Left colon (tissue), 2 donors: ENCODE results near the gene C1orf198. TPM values are rescaled to one million over a fixed set of nuclear protein-coding genes. Genes with fewer than 3 reads are reported as not detected.
A peak's percentile ranks its signal among the peaks of the same experiment; 100 is the strongest.
"Not testable (repeated sequence)": the region's sequence is repeated elsewhere in the genome, so short reads cannot be mapped to it uniquely, and the experiment has no call there.

Source experiments
- ATAC-seq: fragments of 200-7000 bp; cut with Tn5 transposase; one replicate; pipeline ENCODE4 v1.9.1; 2020; ENCODE audit warnings: mild to moderate bottlenecking, moderate library complexity
- DNase-seq, 2 donors: peaks; one replicate each; pipeline ENCODE4 v3.0.0-alpha.2; 2020
- intact Hi-C, 2 donors: fragments of 100-400 bp; cut with DNase I in 1 of 2; cut with micrococcal nuclease in 1 of 2; formaldehyde crosslinking; loops; one replicate each; pipeline versions ENCODE4 v1.11.2 to v1.14.0; 2022; cut with DNase I, micrococcal nuclease
- total RNA-seq, 2 donors: library from RNA; stranded (reverse); fragmentation: NEBNext Ultra II Directional; extraction: Animal tissue kit (Norgen Biotek cat#: 25700); gene quantifications; one replicate each; pipeline ENCODE4 v1.2.1, GENCODE V29; 2021
- donor health status: DM: no; HTN: no; CAD: no.
- donor health status: DM: yes; HTN: yes; CAD: no.

The C1orf198 gene
- total RNA-seq, 2 donors from 2014 or later = 14.4 to 16.6 TPM

DNA sequence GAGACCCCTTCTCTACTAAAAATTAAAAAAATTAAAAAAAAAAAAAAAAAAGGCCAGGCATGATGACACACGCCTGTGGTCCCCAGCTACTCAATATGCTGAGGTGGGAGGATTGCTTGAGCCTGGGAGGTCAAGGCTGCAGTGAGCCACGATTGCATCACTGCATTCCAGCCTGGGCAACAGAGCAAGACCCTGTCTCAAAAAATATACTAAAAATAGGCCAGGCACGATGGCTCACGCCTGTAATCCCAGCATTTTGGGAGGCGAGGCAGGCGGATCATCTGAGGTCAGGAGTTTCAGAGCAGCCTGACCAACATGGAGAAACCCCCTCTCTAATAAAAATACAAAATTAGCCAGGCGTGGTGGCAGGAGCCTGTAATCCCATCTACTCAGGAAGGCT is 23.1 kb downstream of the C1orf198 start:
- DNase-seq, ATAC-seq, intact Hi-C loops: not testable (repeated sequence)

DNA sequence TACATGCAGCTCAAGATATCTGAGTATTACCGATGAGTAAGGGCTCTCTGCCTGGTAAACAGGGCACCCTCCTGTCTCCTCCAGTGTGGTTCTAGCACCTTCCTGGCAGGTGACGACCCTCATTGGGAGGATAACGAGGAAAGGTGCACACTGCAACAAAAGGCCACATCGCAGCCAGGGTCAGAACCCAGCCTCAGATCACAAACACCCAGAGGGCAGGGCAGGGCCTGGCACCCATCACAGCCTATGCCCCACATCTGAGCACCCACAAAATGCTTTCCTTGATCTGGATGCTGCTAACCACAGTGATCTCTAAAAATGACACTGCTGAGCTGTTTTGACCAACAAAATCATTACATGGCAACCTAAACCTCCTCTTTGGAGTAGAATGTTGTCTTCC is 23.8 kb downstream of the C1orf198 start:
- intact Hi-C loops = no loop called here
- no peak for ATAC-seq
- no peak for DNase-seq

DNA sequence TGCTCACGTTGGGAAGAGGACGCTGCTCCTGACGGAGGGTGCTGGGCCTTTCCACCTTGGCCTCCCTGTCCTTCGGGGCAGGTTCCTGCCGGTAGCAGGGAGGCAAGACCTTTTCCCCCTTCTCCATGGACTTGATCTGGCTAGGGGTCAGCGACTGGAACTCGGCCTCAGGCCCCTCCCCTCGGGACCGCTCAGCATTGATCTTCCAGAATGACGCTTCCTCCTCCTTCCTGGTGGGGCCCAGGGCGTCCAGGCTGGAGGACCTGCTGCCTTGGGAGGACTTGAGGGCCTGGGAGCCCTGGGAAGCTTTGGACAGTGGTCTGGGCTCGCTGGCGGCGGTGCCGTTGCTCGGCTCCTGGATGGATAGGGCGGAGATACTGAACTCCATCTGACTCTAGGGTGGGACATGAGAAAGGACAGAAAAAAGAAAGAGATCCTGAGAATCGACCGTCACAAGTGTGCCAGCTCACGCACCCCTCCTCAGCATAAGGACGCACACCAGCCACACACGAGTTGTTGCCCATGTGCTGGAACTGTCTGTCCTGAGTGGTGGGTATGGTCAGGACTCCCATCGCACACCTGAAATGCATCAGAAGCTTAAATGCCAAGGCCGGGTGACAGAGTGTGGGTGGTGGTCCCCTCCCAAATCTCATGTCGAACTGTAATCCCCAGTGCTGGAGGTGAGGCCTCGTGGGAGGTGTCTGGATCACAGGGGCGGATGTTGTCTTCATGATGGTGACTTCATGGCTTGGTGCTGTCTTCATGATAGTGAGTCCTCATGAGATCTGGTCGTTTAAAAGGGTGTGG is 24.6 kb downstream of the C1orf198 start:
- ATAC-seq = no peak
- intact Hi-C loops = no loop called here
- DNase-seq = no peak

DNA sequence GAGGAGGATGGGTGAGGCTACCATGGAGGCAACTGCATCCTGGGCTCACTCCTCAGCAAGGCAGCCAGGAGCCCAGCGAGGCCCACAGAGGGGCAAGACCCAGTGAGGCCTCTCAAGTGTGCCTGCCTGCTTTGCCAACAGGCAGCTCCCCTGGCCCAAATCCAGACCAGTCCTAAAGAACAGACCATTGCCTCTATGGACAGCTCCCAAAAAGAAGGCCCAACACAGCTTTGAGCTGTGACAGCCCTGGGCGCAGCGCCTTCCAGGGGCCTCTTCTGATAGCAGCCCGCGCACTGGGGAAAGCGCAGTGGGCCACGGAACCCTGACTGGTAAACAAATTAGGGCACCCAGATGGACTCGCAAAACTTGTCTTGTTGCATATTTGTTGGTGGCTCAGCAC is 25.5 kb downstream of the C1orf198 start:
- no peak for DNase-seq
- ATAC-seq = no peak
- intact Hi-C loops = no loop called here

DNA sequence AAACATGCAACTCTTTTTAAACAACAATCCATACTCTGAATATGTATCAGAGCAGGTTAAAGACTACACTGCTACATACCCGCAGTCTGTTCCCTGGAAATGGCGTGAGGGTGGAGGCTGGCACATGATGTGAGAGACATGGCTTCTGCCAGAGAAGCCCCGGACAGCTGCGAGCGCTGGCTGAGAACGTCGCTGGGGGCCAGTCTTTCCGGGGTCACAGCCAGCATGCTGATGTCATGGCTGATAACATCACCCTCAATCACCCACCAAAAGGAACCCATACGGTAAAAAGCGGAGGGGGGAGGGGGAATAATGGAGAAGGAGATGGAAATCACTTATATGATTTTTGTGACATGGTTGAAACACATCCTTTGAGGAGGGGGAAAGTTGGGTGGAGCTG is 29.1 kb downstream of the C1orf198 start:
- intact Hi-C loops = no loop called here
- DNase-seq (no peak), ATAC-seq (no peak)

DNA sequence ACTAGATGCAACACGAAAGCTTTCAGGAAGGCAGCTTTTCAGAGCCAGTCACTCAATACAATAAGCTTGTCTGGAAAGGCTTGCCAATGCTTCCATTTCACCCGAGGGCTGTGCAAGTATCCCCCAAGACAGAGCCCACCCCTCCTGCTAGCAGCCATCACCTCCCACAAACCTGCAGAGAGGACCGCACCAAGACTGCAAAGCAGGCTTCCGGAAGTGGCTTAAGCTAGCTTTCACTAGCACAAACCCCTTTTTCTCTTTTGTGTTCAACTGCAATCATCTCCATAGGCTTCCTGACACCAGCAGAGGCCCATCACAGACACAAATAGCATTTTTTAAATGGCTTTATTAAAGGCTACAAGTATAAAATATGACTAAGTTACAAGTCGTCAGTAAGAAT is 31.5 kb downstream of the C1orf198 start:
- ATAC-seq (no peak), DNase-seq (no peak)
- intact Hi-C loops = no loop called here

DNA sequence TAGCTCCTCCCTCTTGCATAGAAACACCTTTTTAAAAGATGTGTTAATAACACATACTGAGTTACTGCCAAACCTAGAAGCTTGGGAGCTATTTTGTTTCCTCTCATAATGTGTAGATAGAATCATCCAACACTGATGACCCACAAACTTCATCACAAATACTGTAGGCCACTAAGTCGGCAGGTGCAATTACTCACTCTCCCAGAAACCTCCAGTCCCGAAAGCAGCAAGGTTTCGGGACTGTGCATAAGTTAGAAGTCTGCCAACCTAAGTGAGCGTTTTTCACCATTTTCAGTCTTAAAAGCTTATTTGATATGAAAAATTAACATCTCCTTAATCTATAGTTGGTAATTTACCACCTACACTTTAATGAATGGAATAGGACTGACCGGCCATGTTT is 32.0 kb downstream of the C1orf198 start:
- ATAC-seq = no peak
- no peak for DNase-seq
- intact Hi-C loops = no loop called here

DNA sequence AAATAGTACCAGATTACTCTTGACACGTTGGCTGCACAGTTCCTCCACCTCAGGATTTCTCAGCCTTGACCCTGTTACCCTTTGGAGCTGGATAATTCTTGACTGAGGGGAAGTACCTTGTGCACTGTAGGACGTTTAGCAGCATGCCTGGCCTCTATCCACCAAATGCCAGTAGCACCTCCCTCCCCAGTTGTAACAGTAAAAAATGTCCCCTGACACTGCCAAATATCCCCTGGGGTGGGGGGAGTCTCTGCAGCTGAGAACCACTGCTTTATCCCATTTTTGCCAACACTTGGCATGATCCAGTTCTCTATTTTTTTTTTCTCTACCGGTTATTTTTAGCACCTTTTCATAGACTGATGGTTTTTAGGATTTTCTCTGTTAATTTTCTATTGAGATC is 34.0 kb downstream of the C1orf198 start:
- ATAC-seq = no peak
- intact Hi-C loops = no loop called here
- no peak for DNase-seq

DNA sequence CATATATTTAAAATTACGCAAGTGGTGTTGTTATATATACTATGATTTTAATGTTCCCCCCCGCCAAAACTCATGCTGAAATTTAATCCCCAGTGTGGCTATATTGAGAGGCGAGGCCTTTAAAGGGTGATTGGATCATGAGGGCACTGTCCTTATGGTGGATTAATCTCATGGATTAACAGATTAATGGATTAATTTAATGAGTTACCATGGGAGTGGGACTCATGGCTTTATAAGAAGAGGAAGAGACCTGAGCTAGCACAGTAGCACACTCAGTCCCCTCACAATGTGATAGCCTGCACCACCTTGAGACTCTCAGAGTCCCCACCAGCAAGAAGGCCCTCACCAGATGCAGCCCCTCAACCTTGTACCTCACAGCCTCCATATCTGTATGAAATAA is 34.8 kb downstream of the C1orf198 start:
- ATAC-seq (no peak), DNase-seq (no peak)
- intact Hi-C loops = no loop called here

DNA sequence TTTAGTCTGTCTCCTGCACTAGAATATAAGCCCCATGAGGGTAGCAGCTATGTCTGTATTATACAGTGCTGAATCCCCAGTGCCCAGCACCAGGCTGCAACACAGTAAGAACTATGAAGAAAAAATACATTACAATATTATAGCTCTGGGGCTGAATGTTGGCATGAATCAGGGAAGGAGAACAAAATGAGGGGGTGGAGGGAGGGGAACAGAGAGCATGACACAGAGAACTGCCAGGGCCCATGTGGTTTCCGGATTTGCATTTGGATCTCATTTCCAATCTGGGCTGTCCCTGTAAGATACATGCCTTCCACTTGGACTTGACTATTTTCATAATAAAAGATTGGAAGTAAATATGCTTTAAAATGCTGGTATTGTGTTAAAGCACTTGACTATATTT is 35.8 kb downstream of the C1orf198 start:
- no peak for ATAC-seq
- intact Hi-C loops = no loop called here
- DNase-seq = no peak

DNA sequence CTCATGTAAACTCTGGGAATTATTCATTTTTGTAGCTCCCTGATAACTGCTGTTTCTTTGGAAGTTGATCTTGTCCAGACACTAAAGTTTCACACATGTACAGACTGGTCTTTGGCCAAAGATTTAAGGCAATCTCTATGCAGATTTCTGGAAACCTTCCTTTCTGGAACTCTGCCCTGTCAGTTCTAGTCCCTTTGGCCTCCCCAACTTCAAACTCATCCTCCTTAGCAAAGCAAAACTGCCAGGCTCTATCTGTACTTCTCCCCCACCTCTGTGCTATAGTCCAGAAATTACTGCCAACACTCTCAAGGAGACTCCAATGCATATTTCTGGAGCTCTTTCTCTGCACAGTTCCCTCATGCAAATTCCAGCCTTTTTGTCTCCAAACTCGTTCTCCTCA is 36.5 kb downstream of the C1orf198 start:
- ATAC-seq (no peak), DNase-seq (no peak)
- intact Hi-C loops = no loop called here

DNA sequence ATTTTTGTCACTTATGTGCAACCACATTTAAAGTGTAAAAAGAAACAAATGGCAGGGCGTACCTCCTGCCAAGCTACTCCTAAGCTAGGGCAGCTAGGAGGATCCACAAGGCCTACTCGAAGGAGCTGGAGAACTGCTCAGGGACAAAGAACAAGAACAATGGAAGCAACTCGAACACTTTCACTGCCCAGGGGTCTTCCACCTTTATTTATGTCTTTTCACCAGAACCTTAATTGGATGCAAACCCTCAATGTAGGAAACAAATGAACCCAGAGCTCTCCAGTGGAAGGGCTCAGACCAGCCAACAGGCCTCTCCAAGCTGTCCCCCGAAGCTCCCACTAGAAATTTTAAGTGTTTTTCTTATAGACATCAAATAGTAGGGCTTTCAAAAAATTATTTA is 39.9 kb downstream of the C1orf198 start:
- intact Hi-C loops = no loop called here
- ATAC-seq (no peak), DNase-seq (no peak)

DNA sequence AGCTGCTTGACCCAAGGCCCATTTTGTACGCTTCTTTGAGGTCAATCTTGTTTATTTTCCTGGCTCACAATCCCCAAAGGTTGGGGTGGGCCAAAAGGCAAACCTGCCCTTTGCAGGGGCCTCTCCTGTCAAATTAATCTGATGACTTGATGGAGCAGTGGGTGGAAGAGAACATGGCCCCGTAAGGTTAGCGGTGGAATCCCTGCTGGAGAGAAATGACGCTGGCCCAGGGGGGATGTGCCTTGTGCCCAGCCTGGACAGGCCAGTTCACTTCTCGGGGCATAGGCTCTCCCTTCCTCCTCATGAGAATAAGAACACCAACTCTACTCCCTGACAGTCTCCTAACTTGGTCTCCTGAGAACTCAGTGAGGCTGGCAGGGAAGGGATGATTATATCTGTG is 40.5 kb downstream of the C1orf198 start:
- intact Hi-C loops = no loop called here
- ATAC-seq = no peak
- DNase-seq = no peak

DNA sequence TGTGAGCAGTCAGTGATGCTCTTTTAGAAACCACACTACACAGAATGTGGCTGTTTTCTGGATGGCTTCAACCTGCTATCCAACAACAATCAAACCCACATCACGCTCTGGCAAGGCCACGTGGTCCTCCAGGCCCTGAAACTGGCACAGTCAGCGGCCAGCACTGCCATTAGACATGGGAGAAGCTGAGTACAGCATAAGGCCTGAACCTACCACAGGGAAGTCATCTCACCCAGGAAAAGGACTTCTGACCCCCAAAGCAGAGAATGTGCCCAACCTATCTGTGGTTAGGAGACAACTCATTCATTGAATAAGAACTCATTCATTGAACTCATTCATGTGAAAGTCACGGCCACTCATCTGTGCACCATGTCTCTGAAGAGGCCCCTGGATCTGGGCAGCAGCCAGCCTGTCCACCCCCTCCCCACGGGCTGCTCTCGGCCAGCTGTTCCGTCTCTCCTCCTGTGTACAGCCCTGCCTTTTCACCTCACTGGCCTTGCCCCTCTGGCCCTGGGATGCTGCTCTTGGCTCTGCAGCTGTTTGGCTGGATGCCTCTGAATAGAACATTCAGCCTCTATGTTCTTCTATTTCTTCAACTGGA is 41.1 kb downstream of the C1orf198 start:
- no peak for ATAC-seq
- intact Hi-C loops = no loop called here
- no peak for DNase-seq

DNA sequence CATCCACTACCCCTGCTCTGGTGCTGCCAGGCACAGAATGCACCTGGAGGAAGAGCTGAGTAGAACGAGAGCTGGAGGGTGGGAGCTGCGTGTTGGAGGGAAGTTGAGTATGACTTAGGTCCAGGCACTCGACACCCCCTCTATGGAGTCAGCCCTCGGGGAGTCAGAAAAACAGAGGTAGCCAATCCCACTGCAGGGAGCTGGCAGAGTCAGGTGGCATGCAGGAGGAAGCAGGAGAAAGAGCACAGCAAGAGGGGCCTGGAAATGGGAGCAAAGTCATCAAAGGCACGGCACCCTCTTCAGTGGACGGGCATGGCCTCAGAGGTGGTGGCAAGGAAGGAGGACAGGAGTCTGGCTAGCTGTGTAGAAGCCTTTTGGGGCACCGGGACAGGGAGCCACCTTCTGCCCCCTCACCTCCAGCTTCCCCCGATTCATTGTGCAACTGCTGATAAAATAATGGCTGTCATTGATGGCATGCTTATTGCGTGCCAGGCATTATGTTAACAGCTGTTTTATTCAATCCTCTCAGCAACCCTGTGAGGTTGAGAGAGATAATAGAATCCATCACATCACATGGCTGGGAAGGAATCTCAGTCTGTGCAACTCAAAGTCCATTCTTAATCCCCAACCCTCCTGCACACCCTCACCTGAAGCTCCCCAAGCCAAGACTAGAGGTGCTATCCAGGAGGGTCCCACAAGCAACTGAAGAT is 42.0 kb downstream of the C1orf198 start:
- DNase-seq (no peak), ATAC-seq (no peak)
- intact Hi-C loops = no loop called here

DNA sequence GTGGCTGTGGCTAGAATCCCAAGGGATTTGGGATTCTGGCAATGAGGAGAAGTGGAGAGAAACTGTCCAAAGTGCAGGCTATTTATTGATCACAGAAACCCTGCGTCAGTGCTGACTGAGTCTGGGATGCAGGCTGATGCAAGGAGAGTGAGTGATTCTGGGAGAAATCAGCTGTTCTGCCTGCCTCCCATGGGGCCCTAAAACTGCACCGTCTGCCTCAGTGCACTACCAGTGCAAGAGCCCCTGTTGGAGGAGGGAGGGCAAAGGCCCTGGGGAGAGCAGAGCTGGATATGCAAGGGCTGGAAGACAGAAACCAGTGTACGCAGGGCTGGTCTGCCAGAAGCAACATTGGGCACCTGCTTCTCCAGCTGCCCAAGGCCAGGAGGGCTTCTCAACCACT is 42.6 kb downstream of the C1orf198 start:
- DNase-seq = no peak
- intact Hi-C loops = no loop called here
- ATAC-seq = no peak

DNA sequence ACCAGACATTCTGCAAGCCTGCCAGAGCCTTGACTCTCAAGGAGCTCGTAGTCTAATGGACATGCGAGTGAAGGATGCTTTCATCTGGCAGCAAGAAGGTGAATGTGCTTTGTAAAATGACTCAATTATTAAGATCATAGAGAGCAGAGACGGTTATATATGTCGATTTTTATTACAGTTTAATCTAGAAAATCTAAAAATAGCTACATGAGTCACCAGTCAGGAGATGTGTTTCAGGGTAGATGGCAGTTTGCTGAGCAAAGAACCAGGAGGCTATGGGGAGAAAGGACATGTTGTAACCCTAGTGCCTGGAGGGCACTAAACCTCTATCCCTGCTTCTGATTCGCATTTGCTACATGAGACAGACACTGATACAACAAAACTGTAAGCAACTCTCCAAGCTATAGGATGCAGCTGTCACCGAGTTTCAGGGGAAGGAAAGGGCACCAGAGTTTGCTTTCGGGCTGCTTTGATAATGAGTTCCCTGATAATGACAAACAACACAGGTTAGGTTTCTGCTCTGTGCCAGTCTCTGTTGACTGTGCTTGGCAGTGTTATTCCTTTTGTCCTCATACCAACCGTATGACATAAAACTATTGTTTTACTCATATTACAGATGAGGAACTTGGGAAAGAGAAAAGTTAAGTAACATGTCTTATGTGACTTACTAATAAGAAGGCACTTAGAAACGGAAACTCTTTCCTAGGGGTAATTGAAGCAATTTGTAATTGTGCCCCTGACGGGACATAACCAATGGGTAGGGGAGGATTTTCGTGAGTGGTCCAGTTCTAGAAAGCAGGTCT is 43.2 kb downstream of the C1orf198 start:
- intact Hi-C loops = no loop called here
- peak; percentile 62 for ATAC-seq
- no peak for DNase-seq

DNA sequence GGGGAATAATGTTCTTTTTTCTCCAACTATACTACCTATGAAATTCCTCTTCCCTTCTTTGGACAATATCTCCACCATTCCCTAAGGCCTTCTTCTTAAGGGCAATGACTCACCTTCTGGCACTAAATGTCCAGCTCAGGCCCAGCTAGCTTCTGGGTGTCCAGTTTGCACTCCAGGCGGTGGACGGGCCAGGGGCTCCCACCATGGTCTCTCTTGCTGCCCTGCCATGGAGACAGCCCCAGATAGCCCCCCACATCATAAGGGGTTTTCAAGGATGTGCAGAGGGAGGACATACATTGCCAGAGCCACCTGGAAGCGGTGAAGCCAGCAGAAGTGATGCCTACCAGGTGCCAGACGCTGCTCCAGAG is 43.8 kb downstream of the C1orf198 start:
- intact Hi-C loops = no loop called here
- no peak for DNase-seq
- no peak for ATAC-seq

DNA sequence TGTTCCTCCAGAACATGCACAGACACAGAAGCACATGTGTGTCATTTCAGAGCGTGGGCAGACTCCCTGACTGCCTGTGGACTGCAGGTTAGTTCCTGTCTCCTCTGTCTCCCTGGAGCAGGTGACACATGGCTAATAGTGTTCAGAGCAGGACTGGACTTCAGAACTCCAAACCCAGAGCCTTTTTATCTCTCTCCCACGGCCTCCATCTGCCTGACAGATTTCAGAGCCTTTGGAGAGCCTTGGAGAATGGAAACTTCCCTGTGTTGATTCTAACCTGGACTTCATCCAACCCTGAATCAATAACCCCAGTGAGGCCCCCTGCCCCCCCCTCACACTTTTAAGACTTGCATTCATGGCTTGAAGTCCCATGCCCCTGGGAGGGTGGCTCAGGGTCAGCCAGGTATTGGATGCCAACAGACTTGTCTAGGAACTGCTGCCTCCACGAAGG is 44.4 kb downstream of the C1orf198 start:
- ATAC-seq = no peak
- intact Hi-C loops = no loop called here
- DNase-seq = no peak

DNA sequence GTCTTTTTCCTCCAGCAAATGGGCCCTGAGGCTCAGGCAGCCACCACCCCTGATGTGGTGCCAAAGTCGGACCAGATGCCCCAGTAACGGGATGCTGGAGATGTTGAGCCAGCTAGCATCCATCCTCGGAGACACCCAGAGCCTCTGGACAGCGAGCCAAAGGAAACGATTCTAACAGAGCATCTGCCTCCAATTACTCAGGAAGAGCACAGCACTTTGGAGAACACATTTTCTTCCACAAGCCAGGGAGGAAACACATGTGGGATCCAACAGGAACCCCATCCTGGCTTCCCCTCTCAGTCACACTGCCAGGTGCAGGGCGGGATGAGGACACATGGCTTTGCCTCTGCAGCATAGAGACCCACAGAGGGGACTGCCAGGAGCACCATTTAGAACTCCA is 44.9 kb downstream of the C1orf198 start:
- intact Hi-C loops = no loop called here
- no peak for DNase-seq
- ATAC-seq = no peak
